Mesenchymal stem cell (in vitro differentiated cells and primary cell): ENCODE measurements around the gene SMC3.

Source experiments
- DNase-seq: peaks from one replicate; pipeline ENCODE4 v3.0.0-alpha.2; 2013
- H2AFZ ChIP-seq: one replicate; pipeline ENCODE4 v1.6.1; 2013; ENCODE audit warnings: low read depth, mild to moderate bottlenecking, control low read depth, inconsistent platforms, low read length, moderate library complexity
- H2AK5ac ChIP-seq: 2 replicates; pipeline ENCODE4 v1.6.1; 2013; ENCODE audit warnings: low read length, moderate library complexity, mild to moderate bottlenecking, inconsistent platforms; ENCODE audit not compliant: severe bottlenecking
- H2BK120ac ChIP-seq: one replicate; pipeline ENCODE4 v1.6.1; 2013; ENCODE audit warnings: low read depth, mild to moderate bottlenecking, inconsistent platforms, low read length, moderate library complexity
- H2BK12ac ChIP-seq, 2 experiments: one replicate each; pipeline ENCODE4 v1.6.1; 2013; ENCODE audit warnings: inconsistent platforms in 2 of 2, low read length in 2 of 2, mild to moderate bottlenecking in 2 of 2, moderate library complexity in 2 of 2, control low read depth in 1 of 2
- H2BK15ac ChIP-seq: one replicate; pipeline ENCODE4 v1.6.1; 2013; ENCODE audit warnings: mild to moderate bottlenecking, low read depth, inconsistent platforms; ENCODE audit not compliant: poor library complexity, severe bottlenecking
- H2BK5ac ChIP-seq: 2 replicates; pipeline ENCODE4 v1.6.1; 2013; ENCODE audit warnings: low read depth, mild to moderate bottlenecking, low read length, control low read depth, inconsistent platforms; ENCODE audit not compliant: poor library complexity, severe bottlenecking
- H3K14ac ChIP-seq, 2 experiments: one replicate each; pipeline ENCODE4 v1.6.1; 2013; ENCODE audit warnings: inconsistent platforms in 2 of 2, low read length in 2 of 2, control low read depth in 1 of 2, mild to moderate bottlenecking in 1 of 2, moderate library complexity in 1 of 2
- H3K18ac ChIP-seq, 2 experiments: one replicate each; pipeline ENCODE4 v1.6.1; 2013; ENCODE audit warnings: inconsistent platforms in 2 of 2, low read length in 2 of 2, control low read depth in 1 of 2, low read depth in 1 of 2, mild to moderate bottlenecking in 1 of 2
- H3K23ac ChIP-seq, 2 experiments: one replicate each; pipeline ENCODE4 v1.6.1; 2013; ENCODE audit warnings: inconsistent platforms in 2 of 2, low read length in 2 of 2, mild to moderate bottlenecking in 2 of 2, moderate library complexity in 2 of 2, control low read depth in 1 of 2
- H3K27ac ChIP-seq: 2 replicates; pipeline ENCODE4 v1.5.1; 2013; ENCODE audit warnings: mild to moderate bottlenecking, moderate library complexity, low read length, control low read depth, inconsistent platforms; ENCODE audit not compliant: poor library complexity, severe bottlenecking
- H3K27me3 ChIP-seq, 2 experiments: 2 replicates each; pipeline versions ENCODE4 v1.6.1 to v1.7.0; 2013; ENCODE audit warnings: low read length in 2 of 2, mild to moderate bottlenecking in 2 of 2, moderate library complexity in 2 of 2, control low read depth in 1 of 2, inconsistent platforms in 1 of 2; ENCODE audit not compliant: control insufficient read depth in 1 of 2, insufficient read depth in 1 of 2
- H3K36me3 ChIP-seq, 2 experiments: 2 replicates each; pipeline versions ENCODE4 v1.6.1 to v1.7.0; 2013; ENCODE audit warnings: low read length in 2 of 2, control low read depth in 1 of 2, inconsistent platforms in 1 of 2, low read depth in 1 of 2, mild to moderate bottlenecking in 1 of 2; ENCODE audit not compliant: insufficient read depth in 2 of 2, control insufficient read depth in 1 of 2
- H3K4ac ChIP-seq, 2 experiments: one replicate each; pipeline ENCODE4 v1.6.1; 2013; ENCODE audit warnings: inconsistent platforms in 2 of 2, low read length in 2 of 2, mild to moderate bottlenecking in 2 of 2, moderate library complexity in 2 of 2, control low read depth in 1 of 2, low read depth in 1 of 2
- H3K4me1 ChIP-seq: 2 replicates; pipeline ENCODE4 v1.6.1; 2013; ENCODE audit warnings: low read depth, low read length, control low read depth; ENCODE audit not compliant: control insufficient read depth, insufficient read depth
- H3K4me2 ChIP-seq: 2 replicates; pipeline ENCODE4 v1.6.1; 2013; ENCODE audit warnings: low read length, mild to moderate bottlenecking, inconsistent platforms; ENCODE audit not compliant: poor library complexity, severe bottlenecking
- H3K4me3 ChIP-seq, 2 experiments: 2 replicates each; pipeline versions ENCODE4 v1.5.1 to v1.7.0; 2013; ENCODE audit warnings: low read length in 2 of 2, mild to moderate bottlenecking in 2 of 2, control low read depth in 1 of 2, low read depth in 1 of 2; ENCODE audit not compliant: insufficient read depth in 1 of 2
- H3K79me1 ChIP-seq: replicated peaks from 2 replicates; pipeline ENCODE4 v1.6.1; 2013; ENCODE audit warnings: mild to moderate bottlenecking, control low read depth, low read length, inconsistent platforms; ENCODE audit not compliant: poor library complexity, severe bottlenecking
- H3K9ac ChIP-seq: 2 replicates; pipeline ENCODE4 v1.7.0; 2013; ENCODE audit warnings: mild to moderate bottlenecking, low read length, moderate library complexity
- H3K9me3 ChIP-seq: 2 replicates; pipeline ENCODE4 v1.7.0; 2013; ENCODE audit warnings: mild to moderate bottlenecking, low read length; ENCODE audit not compliant: control insufficient read depth
- H4K8ac ChIP-seq: one replicate; pipeline ENCODE4 v1.6.1; 2013; ENCODE audit warnings: inconsistent platforms, mild to moderate bottlenecking, low read length, moderate library complexity
- H4K91ac ChIP-seq: one replicate; pipeline ENCODE4 v1.6.1; 2013; ENCODE audit warnings: mild to moderate bottlenecking, low read length, inconsistent platforms
- WGBS: methylation state at CpG from one replicate; pipeline ENCODE4 v1.1.7; 2013; ENCODE audit warnings: mixed read lengths; 5-methylcytosine and 5-hydroxymethylcytosine counted together

The SMC3 gene

GRCh38 chr10:110628161-110628560, 60.7 kb downstream of the SMC3 start:
- no peak overlapping the region for H2BK5ac ChIP-seq
- H3K9ac ChIP-seq = no peak overlapping the region
- no peak for DNase-seq

DNA sequence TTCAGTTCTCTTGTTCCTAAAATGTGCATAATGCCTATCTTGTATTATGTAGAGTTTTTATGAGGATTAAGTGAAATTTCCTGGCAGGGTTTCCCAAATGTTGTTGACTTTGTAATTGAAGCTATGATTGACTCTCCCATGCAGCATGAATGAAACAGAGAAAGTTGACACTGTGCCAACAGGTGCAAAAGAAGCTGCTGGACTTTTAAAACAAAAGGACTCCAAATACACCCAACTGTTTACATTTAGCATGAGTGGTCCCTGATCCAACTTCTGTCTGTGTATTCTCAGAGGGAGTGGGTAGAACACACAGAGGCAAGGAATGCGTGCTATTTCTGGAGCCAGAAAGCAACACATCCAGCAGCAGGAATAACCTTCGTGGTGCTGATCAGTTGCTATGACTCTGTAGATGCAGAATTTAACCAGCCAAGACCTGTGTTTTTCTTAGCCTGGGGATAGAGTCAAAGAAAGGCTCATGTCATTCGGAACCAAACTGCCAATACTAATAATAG, 62.2 kb downstream of the SMC3 start:
- Histone ChIP-seq H2AK5ac (no peak overlapping the region), H3K4me2 (peak overlapping the region; percentile 16)
- WGBS = 42% methylated on average over 3 of the region's 3 CpGs

More at GRCh38 chr10:110628161-110628560, 60.7 kb downstream of the SMC3 start:
- Histone ChIP-seq H2BK15ac (no peak overlapping the region), H2BK120ac (no peak overlapping the region), H3K79me1 (no peaks in the 10 kb centered on the region), H3K27ac (no peak overlapping the region), H3K4me1 (peaks cover 2% of the 10 kb centered on the region), H3K36me3 (no peaks in the 10 kb centered on the region), H2AK5ac (no peak overlapping the region), H3K4me3 (no peak overlapping the region), H4K8ac (no peak overlapping the region), H3K9me3 (no peaks in the 10 kb centered on the region), H2BK12ac (no peak overlapping the region), H3K18ac (no peak overlapping the region), H3K14ac (no peak overlapping the region), H4K91ac (no peak overlapping the region), H3K27me3 (peaks cover 0 to 12% of the 10 kb centered on the region in 2 experiments), H2AFZ (no peak overlapping the region), H3K4me2 (no peak overlapping the region), H3K23ac (no peak overlapping the region), H3K4ac (no peak overlapping the region)

DNA sequence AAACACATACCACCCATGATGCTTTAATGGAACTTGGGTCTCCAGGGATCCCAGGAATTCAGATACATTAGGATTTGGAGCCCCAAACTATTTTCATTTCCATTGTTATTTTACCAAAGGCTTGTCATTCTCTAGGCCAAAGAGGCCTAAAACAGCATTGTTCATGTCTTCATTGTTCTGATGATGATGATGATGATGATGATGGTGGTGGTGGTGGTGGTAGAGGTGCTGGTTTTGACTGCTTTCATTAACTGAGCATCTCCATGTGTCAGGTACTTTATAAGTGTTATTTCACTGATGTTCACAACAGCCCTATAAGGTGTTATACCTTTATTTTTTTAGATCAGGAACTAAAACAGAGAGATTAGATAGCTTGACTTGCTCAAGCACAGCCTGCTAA, 64.4 kb downstream of the SMC3 start:
- Histone ChIP-seq H4K91ac (no peak overlapping the region), H4K8ac (no peak overlapping the region), H3K27ac (no peak overlapping the region), H2BK5ac (no peak overlapping the region), H3K4ac (no peak overlapping the region), H3K4me1 (peaks cover 5% of the 10 kb centered on the region), H3K36me3 (no peaks in the 10 kb centered on the region), H2BK12ac (no peak overlapping the region), H3K23ac (no peak overlapping the region), H3K27me3 (peaks cover 0 to 9% of the 10 kb centered on the region in 2 experiments), H3K9me3 (no peaks in the 10 kb centered on the region), H2BK120ac (no peak overlapping the region), H2BK15ac (no peak overlapping the region), H3K9ac (no peak overlapping the region), H3K79me1 (no peaks in the 10 kb centered on the region), H3K4me3 (no peak overlapping the region), H2AFZ (no peak overlapping the region), H3K14ac (no peak overlapping the region), H3K4me2 (no peak overlapping the region), H2AK5ac (no peak overlapping the region), H3K18ac (no peak overlapping the region)
- DNase-seq = no peak

More for the DNA sequence above, 62.2 kb downstream of the SMC3 start:
- H2BK5ac ChIP-seq = no peak overlapping the region
- no peaks in the 10 kb centered on the region for H3K9me3 ChIP-seq
- no peak overlapping the region for H3K14ac ChIP-seq
- H2BK12ac ChIP-seq = no peak overlapping the region
- no peak overlapping the region for H3K4me3 ChIP-seq
- H3K4ac ChIP-seq = no peak overlapping the region
- H4K8ac ChIP-seq = no peak overlapping the region
- H3K18ac ChIP-seq = no peak overlapping the region
- H3K36me3 ChIP-seq = no peaks in the 10 kb centered on the region
- peak overlapping the region; percentile 47 for H3K27ac ChIP-seq
- no peak overlapping the region for H4K91ac ChIP-seq
- no peak overlapping the region for H2AFZ ChIP-seq
- peak; percentile 62 for DNase-seq
- peaks cover 0 to 4% of the 10 kb centered on the region in 2 experiments for H3K27me3 ChIP-seq
- no peak overlapping the region for H3K23ac ChIP-seq
- no peak overlapping the region for H3K9ac ChIP-seq
- H3K79me1 ChIP-seq = no peaks in the 10 kb centered on the region
- no peak overlapping the region for H2BK120ac ChIP-seq
- H3K4me1 ChIP-seq = peaks cover 2% of the 10 kb centered on the region
- H2BK15ac ChIP-seq = no peak overlapping the region

DNA sequence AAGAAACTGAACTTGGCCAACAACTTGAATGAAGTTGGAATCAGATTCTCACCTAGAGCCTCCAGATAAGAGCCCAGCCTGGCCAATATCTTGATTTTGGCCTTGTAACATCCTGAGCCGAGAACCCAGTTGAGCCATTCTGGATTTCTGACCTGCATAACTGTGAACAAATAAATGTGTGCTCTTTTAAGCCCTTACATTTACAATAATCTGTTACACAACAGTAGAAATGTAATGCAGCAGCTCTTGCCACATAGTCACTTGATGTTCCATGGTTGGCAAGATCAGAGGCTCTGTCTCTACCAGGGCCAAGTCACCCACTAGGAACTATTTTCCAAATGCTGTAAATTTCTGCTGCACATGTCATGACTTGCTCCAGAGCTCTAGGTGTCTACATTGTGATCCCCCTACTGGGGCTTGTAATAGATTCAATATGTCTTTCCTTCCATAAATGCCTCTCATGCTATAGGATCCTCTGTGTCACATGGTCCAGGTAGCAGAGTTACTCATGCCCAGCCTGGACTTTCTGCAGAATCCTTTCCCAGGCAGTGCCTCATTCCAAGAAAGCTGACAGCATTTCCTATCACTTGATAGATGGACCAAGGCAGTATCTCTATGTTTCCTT, 65.2 kb downstream of the SMC3 start:
- peaks cover 10% of the 10 kb centered on the region for H3K4me1 ChIP-seq
- H4K91ac ChIP-seq = no peak overlapping the region
- no peak overlapping the region for H2BK15ac ChIP-seq
- no peak overlapping the region for H3K9ac ChIP-seq
- 97% methylated on average over 1 of the region's 1 CpG for WGBS
- no peak overlapping the region for H2BK5ac ChIP-seq
- no peak overlapping the region for H3K4me3 ChIP-seq
- no peaks in the 10 kb centered on the region for H3K36me3 ChIP-seq
- no peak overlapping the region for H3K23ac ChIP-seq
- no peak overlapping the region for H2AK5ac ChIP-seq
- no peak for DNase-seq
- no peaks in the 10 kb centered on the region for H3K9me3 ChIP-seq
- H3K27ac ChIP-seq = no peak overlapping the region
- no peak overlapping the region for H2BK120ac ChIP-seq
- no peak overlapping the region for H2BK12ac ChIP-seq
- H3K79me1 ChIP-seq = no peaks in the 10 kb centered on the region
- H3K27me3 ChIP-seq = peaks cover 0 to 6% of the 10 kb centered on the region in 2 experiments
- H3K14ac ChIP-seq = no peak overlapping the region
- no peak overlapping the region for H3K18ac ChIP-seq
- H3K4ac ChIP-seq = no peak overlapping the region
- no peak overlapping the region for H4K8ac ChIP-seq
- H3K4me2 ChIP-seq = no peak overlapping the region
- no peak overlapping the region for H2AFZ ChIP-seq
